ENCODE results near the gene LAMB4.

DNA sequence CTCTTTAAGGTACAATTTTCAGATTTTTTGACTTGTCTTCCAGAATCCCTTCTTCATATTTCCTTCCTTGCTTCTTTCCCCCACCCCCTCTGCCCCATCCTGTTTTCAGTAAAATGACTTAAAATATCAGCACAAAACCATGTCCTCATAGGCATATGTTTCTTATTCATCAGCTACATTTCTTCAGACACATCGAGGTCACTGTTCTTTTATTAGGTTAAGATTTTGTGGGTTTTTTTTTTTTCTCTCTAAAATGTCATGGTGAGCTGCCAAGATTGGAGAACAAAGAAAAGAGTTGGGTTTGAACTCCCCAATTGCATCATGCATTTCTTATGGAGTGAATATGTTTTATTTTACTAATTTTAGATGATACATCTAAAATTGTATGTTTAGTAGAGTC lies 35.8 kb downstream of the LAMB4 start:
- TF ChIP-seq JUNB (IDR thresholded peaks at IDR 0.05; ENCODE audit: unreplicated experiment) (no peak), EZH2 (IDR thresholded peaks at IDR 0.05; ENCODE audit: low read depth, unreplicated experiment) (no peak)
- TF ChIP-seq, protein P1, sequence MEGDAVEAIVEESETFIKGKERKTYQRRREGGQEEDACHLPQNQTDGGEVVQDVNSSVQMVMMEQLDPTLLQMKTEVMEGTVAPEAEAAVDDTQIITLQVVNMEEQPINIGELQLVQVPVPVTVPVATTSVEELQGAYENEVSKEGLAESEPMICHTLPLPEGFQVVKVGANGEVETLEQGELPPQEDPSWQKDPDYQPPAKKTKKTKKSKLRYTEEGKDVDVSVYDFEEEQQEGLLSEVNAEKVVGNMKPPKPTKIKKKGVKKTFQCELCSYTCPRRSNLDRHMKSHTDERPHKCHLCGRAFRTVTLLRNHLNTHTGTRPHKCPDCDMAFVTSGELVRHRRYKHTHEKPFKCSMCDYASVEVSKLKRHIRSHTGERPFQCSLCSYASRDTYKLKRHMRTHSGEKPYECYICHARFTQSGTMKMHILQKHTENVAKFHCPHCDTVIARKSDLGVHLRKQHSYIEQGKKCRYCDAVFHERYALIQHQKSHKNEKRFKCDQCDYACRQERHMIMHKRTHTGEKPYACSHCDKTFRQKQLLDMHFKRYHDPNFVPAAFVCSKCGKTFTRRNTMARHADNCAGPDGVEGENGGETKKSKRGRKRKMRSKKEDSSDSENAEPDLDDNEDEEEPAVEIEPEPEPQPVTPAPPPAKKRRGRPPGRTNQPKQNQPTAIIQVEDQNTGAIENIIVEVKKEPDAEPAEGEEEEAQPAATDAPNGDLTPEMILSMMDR (conservative IDR thresholded peaks at IDR 0.05; ENCODE audit: low read depth in 2 of 2): no peak

Measured in GM23338 (cell line).